ENCODE data around the gene IL20. TPM values are rescaled to one million over a fixed set of nuclear protein-coding genes. Genes with fewer than 3 reads are reported as not detected.

IL20 gene
- total and polyA plus RNA-seq, 2 of the 8 experiments (the other 6 are each of a cell fraction or from before 2014, with no cell fraction given) = not detected

GRCh38 chr1:206897175-206897574 lies 31.8 kb downstream of the IL20 start, which contains the start of gene IL24 (continued):
- TF ChIP-seq CHD7 (IDR thresholded peaks at IDR 0.05; ENCODE audit: insufficient replicate concordance, low read length) (no peak), NANOG (IDR thresholded peaks at IDR 0.05; ENCODE audit: insufficient read depth, low read depth, low read length, poor library complexity, severe bottlenecking) (no peak), RFX5 (IDR thresholded peaks at IDR 0.05; ENCODE audit: borderline replicate concordance, low read depth, low read length) (no peak), KDM1A (IDR thresholded peaks at IDR 0.05; ENCODE audit: borderline replicate concordance, low read length) (no peak)

Measured in H1 (cell line).